ENCODE measurements around the gene GPT2.
"Not testable (repeated sequence)": the region's sequence is repeated elsewhere in the genome, so short reads cannot be mapped to it uniquely, and the experiment has no call there.

The GPT2 gene

GRCh38 chr16:46923513-46924295, 39.5 kb downstream of the GPT2 start:
- no peak for DNase-seq

GRCh38 chr16:46924402-46924801, 40.2 kb downstream of the GPT2 start:
- no peak for DNase-seq

DNA sequence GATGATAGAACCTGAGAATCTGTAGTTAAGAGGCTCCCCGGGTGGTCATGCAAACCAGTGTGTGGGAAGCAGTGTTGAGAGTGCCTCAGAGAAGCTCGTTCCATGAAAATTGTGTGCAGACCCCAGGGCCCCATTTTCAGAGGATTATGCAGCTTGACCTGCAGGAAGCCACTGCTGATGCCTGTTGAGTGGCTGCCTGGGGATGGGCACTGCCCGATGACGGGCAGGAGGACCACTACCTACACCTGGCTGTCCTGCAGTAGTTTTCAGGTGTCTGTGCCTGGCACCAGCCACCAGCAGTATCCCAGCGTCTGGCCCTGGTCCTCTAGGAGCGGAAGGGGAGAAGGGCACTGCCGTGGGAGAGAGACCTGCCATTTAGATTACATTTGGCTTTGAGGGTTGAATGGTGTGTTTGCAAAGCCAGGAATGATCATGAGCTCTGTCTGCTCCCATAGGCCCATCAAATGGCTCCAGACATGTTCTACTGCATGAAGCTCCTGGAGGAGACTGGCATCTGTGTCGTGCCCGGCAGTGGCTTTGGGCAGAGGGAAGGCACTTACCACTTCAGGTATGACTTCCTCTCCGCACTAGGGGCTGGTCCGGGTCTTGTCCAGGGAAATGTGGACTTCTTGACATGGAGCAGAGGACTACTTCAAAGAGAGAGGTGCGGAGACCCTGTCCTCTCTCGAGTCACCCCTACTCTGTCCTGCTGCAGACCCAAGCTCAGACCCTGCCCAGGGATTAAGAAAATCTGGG, 42.5 kb downstream of the GPT2 start:
- DNase-seq: no peak

- DNase-seq: no peak
Observed at GRCh38 chr16:46927273-46927672, 43.1 kb downstream of the GPT2 start.

GRCh38 chr16:46928811-46929210, 44.6 kb downstream of the GPT2 start:
- no peak for DNase-seq

GRCh38 chr16:46929378-46930332, 45.5 kb downstream of the GPT2 start:
- peak; percentile 62 for DNase-seq

DNA sequence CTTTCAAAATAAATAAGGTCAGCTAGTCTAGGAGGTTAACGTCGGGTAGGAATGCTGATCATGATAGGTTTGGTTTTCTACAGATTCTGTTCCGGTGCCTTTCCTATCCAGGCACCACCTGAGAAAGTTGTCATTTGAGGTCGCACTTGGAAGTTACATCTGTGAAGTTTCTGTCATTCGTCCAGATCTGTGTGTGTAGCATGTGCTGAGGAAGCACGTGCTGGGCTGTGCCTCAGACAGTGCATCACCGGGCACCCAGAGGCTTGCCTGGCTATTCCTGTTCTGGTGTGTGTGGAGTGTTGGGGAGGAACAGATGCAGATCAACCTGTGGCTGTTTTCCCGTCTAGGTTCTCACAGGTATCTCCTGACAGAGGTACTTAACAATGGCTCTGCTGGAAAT, 46.7 kb downstream of the GPT2 start:
- no peak for DNase-seq

- DNase-seq: no peak
Observed at GRCh38 chr16:46932802-46933201, 48.6 kb downstream of the GPT2 start.

- DNase-seq: no peak
Observed at GRCh38 chr16:46937536-46937935, 53.4 kb downstream of the GPT2 start.

DNA sequence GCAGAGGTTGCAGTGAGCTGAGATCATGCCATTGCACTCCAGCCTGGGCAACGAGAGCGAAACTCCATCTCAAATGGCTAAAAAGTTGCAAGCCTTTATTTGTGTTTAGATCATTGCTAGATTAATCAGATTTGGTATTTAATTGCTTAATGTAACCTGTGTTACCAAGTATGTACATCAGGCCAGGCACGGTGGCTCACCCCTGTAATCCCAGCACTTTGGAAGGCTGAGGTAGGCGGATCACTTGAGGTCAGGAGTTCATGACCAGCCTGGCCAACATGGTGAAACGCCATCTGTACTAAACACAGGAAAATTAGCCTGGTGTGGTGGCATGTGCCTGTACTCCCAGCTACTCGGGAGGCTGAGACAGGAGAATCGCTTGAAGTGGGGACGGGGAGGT, 60.6 kb downstream of the GPT2 start:
- not testable (repeated sequence) for DNase-seq

GRCh38 chr16:46947900-46948547, 63.9 kb downstream of the GPT2 start:
- DNase-seq: peak; percentile 52

GRCh38 chr16:46948548-46949166, 64.5 kb downstream of the GPT2 start:
- no peak for DNase-seq

DNA sequence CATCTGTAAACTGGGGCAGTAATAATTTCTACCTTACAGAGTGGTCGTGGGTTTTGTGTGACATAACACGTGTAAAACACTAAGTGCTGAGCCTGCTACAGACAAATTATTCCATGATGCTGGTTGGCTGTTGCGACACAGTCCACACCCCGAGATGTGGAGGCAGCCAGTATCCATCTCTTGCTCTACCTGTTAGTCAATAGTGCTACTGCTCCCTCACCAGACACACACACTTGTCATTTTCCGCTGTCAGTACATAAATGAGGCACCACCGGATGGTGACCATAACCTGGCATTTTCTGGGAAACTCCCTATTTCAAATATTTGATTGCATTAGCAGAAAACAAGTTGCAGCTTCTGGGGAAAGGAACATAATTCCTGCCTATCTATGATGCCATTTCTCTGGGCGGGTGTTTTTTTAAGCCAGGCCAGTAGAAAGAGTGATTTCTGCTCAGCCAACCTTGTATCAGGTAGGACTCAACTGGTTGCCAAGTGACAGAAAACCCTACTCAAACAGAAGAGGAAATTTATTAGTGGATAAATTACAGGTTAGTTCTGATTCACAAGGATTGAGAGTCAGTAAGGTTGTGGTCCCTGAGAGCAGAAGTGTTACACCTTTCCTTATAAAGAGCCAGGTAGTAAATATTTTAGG, 65.2 kb downstream of the GPT2 start:
- no peak for DNase-seq

DNA sequence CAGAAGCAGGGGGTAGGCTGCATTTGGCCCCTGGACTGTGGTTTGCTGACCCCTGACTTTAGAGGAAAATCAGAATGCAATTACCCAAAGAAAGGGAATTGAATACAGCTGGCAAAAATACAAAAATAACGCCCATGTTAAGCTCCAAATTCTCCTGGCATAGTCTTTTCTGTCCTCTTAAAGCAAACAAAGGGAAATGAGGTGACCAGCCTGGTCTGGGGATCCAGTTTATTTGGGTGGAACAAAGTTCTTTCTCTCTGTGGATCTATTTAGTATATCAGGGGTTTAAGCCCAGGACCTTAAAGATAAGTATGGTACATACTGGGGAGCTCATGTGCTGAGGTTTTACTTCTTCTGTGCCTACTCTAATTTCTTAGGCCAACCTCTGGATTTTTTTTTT, 65.8 kb downstream of the GPT2 start:
- no peak for DNase-seq

- DNase-seq: no peak
Observed at GRCh38 chr16:46954562-46954961, 70.4 kb downstream of the GPT2 start.

DNA sequence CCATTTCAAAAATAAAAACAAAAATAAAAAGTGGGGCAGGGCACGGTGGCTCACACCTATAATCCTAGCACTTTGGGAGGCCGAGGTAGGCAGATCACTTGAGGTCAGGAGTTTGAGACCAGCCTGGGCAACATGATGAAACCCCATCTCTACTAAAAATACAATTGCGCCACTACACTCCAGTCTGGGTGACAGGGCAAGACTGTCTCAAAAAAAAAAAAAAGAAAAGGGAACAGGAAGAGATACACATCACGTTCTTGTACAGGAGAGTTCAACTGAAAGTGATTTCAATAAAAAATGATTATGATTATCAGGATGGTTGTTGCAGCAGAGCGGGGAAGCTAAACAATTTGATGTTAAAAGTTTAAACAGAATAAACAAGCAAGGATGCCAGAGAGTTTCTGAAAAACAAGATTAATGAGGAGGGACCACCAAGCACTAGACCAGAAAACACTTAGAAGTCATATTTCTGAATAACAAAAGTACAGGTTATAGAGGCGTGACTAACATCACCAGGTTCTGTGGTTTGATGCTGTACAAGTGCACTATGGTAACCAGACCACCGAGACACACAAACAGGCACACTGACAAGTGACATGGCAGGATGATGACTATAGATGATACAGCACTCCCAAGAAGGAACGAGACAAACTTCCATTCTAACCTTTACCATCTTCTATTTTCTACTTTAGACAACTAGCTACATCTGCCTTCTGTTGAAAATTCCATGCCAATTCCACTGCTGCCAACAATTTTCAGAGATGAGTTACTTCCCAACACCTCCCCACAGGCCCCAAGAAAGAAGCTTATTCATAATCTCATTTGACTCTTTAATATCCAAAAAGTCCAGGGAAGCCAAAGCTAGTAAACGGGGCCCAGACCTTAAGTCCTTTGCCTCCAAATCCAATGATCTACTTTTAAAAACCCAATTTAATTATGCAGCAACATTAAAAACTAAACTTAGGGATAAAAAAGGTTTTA, 77.5 kb downstream of the GPT2 start:
- no peak for DNase-seq

DNA sequence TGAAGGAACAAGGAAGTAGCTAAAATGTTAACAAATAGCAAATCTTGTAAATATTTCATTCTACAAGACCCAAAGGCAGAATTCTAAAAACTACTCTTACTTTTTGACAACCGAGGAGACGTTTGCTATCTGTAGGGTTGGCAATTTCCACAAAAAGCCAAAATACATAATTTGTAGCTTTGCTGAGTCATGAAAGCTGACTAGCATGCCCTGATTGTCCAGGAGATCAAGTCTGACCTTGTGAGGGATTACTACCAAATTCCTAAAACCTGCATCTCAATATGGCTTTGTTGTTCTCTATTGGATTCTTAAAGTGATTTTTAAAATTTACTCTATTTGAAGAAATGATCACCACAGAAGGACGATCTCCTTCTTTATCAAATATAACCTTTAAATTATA, 78.5 kb downstream of the GPT2 start:
- no peak for DNase-seq

- DNase-seq: no peak
Observed at GRCh38 chr16:46968063-46968435, 83.9 kb downstream of the GPT2 start.

- DNase-seq: no peak
Observed at GRCh38 chr16:46970089-46970488, 85.9 kb downstream of the GPT2 start.

GRCh38 chr16:46971271-46971670, 87.1 kb downstream of the GPT2 start:
- no peak for DNase-seq

Measured in EL (cell line).